ENCODE data around the gene WFDC5.
"Not testable (repeated sequence)": the region's sequence is repeated elsewhere in the genome, so short reads cannot be mapped to it uniquely, and the experiment has no call there.

Gene WFDC5, protein sequence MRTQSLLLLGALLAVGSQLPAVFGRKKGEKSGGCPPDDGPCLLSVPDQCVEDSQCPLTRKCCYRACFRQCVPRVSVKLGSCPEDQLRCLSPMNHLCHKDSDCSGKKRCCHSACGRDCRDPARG

DNA sequence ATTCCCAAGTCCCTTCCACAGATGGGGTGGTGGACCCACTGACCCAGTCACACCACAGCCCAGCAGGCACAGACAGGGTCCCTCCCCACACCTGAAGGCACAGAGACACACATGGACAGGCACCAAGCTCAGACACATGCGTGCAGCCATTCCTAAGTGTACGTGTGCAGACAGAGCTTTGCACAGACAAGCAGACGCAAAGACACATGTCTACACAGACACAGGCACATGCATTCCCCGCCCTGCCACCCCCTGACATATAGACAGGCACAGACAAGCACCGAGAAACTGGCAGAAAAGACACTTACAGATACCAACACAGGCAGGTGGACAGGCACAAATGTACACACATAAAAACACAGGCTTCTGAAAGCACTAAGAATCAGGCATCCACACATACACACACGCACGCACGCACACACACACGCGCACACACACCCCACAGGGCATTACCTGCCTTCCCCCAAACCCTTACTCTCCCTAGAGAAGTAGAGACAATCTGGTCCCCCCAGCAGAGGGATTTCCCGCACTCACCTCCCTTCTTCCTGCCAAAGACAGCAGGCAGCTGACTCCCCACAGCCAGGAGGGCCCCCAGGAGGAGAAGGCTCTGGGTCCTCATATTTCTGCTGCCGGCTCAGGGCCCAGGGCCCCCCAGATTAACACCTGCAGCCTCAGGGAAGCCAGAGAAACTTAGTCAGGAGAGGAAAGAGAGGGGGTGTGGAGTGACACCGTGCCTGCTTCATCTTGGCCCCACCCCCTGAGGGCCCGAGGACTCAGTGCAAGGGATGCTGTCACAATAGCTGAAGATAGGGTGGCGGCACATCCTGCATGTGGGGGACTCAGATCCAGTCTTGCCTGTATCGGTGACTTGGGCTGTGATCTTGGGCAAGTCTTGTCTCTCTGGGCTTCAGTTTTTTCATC is at the start of gene WFDC5:
TSS of gene WFDC5 (minus strand) at position 710 of the 921 bp plus-strand sequence. CDS start at position 619, 91 bp downstream.
- peak; percentile 14 for DNase-seq

DNA sequence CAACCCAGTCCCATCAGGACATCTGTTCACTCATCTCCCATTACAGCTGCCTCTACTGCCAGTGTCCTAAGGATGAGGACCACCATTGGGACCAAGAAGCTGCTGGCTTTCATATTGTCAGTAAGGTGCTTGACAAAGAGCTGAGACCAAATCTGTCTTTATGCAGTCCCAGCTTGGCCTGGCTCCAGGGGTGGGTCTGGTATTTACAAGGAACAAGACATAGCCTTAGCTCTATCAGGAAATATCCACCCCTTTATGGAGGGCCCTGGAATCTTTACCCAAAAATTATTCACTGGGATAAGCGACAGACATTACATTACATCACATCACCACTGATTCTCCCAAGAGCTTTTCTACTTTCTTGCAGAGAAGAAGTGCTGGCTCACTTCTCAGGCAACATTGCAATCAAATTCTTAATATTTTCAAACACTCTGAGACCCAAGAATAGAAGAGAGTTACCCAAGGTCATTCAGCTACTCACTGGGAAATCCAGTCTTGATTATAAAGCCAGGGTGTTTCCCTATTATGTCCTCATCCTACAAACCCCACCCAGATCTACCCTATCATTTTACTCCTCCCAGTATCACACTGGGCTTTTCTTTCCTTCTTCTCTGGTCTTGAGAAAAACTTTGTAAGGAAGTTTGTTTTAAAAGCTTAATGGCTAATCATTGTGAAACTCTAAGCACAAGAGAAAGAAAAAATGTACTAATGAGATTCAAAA is 48.3 kb upstream of the WFDC5 start:
- DNase-seq = no peak

DNA sequence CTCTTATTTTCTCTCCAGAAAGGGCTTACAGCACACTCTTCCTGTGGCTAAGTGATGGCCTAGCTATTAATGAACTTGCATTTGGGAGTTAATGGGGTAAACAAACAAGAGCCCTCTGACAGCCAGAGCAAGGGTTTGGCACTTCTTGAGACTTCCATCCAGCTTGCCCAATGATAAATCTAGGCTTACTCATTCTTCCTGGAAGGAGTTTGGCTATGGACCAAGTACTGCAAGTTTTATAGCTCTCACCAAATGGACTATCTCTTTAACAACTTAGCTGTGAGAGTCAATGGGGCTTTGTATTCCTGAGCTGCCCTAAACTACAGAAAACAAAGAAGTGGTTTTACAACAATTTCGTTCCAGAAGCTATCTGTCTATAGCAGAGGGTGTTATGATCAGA is 43.0 kb upstream of the WFDC5 start:
- no peak for DNase-seq

DNA sequence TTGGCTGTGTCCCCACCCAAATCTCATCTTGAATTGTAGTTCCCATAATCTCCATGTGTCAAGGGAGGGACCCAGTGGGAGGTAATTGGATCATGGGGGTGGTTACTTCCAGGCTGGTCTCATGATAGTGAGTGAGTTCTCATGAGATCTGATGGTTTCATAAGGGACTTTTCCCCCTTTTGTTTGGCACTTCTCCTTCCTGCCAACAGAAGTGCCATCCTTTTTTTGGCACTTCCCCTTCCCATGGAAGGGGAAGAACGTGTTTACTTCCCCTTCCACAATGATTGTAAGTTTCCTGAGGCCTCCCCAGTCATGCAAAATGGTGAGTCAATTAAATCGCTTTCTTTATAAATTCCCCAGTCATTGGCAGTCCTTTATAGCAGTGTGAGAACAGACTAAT is 41.7 kb upstream of the WFDC5 start:
- no peak for DNase-seq

DNA sequence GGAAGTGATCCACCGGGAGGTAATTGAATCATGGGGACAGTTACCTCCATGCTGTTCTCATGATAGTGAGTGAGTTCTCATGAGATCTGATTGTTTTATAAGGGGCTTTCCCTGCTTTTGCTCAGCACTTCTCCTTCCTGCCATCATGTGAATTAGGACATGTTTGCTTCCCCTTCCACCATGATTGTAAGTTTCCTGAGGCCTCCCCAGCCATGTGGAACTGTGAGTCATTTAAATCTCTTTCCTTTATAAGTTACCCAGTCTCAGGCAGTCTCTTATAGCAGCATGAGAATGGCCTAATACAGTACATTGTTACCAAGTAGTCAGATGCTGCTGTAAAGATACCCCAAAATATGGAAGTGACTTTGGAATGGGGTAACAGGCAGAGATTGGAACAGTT is 39.8 kb upstream of the WFDC5 start:
- DNase-seq = not testable (repeated sequence)

DNA sequence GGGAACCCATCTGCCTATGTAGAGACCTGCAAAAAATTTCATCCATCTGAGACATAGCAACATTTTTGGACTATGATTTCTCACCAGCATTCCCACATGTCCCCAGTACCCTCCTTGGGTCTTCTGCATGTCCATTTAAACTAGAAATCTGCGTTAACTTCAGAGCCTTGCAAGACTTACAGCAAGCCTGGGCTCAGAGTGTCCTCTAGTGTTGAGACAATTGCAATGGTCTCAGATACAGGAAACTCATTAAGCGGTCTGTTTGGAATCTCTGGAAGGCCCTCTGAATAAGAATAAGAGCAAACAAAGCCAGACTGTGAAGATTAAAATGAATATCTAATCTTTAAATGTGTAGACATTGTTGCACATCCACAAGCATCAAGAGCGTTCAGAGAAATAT is 39.2 kb upstream of the WFDC5 start:
- DNase-seq = no peak

DNA sequence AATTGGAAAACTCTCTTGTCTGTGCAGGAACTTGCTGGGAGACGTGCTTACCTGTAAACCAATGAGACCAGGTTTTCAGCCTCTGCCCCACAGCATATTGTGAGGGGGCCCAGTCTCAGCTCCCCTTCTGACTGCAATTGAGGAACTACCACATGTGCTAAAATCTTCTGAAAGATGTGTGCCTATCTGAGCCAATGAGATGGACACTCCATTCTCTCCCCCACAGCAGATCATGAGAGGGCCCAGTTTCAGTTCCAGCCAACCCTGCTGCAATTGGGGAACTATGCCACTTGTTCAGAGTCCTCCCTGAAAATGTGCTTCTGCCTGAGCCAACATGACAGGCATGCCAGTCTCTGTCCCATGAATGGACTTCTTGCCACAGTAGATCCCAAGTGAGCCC is 38.8 kb upstream of the WFDC5 start:
- DNase-seq = no peak

DNA sequence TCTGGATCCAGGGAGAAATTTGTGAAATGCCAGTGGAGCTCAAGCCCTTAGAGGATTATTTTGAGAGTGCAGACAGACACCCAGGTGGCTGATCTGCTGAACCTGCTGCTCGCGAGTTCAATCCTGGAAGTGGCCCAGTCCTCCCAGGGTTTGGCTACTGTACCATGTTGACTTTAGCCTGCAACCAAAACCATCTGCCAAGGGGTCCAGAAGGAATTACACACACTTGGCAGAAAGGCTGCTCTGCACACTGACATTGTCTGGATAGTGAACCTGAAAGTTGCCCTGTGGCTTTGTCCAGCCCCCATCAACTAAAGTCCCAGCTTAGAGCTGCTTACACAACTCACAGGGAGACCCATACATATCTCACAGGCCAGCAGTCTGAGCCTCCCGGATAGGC is 38.2 kb upstream of the WFDC5 start:
- DNase-seq = no peak

DNA sequence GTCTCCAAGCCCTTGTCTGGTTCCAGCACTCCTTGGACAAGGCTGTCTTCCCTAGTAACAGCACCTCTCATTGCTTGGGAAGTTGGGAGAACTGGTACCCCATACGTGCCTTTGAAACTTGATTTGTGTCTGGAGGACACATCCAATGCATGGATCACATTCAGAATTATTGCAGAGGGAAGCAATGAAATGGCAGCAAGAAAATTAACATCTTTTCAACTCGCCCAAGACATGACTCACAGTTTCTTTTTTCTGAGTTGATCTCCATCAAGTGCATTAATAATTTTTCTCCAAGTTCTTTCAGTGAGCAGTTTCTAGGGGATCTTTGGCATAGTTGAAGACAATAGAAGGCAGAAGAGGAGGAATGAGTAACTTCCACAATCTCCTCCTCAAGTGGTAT is 37.4 kb upstream of the WFDC5 start:
- DNase-seq = no peak

DNA sequence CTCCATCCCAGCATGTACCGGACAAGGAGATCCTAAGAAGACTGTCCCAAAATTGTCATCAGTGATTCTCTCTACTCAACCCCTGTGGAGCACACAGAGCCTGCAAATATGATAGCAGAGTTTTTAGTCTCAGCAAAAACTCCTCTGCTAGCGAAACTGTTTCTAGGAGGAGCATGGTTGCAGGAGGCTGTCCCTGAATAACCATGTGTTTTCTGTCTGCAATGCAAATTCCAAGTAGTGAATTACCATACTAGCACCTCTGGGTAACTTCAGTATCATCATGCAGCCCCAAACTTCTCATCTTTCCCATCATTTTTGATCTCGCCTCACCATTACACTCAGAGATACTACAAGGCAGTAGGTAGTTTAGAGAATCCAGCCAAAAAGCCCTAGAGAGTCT is 34.1 kb upstream of the WFDC5 start:
- DNase-seq = no peak

DNA sequence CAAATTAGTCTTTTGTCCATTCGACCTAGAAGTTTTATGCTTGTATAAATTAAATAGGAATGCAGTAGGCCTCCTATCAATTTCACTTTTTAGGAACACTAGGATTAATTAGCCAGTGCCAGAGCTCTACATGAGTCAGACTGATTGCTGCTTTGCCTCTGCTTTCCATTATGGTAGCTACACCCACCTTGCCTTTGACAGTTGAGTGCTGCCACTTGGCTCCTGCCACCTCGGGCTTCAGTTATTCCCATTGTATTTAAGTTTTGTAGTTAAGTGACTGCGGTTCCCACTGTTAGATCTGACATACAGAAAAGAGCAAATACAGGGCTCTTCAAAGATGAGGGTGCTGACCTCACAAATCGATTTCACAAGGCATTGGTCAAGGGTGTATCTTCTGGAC is 25.9 kb upstream of the WFDC5 start:
- DNase-seq = no peak

DNA sequence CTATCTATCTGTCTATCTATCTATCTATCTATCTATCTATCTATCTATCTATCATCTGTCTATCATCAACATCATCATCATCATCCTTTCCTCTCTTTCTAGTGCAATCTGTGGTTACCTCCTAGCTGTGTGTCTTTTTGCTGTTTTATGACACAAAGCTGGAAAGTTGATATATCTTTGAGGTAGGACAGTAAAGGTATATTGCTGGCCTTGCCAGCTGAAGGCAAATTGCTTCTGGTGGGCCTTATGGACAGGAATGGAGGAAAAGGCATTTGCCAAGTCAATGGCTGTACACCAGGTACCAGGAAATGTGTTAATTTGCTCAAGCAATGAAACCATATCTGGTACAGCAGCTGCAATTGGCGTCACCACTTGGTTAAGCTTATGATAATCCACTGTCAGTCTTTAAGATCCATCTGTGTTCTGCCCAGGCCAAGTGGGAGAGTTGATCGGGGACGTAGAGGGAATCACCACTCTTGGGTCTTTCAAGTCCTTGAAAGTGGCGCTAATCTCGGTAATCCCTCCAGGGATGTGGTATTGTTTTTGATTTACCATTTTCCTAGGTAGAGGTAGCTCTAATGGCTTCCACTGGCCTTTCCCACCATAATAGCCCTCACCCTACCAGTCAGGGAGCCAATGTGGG is 24.9 kb upstream of the WFDC5 start:
- not testable (repeated sequence) for DNase-seq

DNA sequence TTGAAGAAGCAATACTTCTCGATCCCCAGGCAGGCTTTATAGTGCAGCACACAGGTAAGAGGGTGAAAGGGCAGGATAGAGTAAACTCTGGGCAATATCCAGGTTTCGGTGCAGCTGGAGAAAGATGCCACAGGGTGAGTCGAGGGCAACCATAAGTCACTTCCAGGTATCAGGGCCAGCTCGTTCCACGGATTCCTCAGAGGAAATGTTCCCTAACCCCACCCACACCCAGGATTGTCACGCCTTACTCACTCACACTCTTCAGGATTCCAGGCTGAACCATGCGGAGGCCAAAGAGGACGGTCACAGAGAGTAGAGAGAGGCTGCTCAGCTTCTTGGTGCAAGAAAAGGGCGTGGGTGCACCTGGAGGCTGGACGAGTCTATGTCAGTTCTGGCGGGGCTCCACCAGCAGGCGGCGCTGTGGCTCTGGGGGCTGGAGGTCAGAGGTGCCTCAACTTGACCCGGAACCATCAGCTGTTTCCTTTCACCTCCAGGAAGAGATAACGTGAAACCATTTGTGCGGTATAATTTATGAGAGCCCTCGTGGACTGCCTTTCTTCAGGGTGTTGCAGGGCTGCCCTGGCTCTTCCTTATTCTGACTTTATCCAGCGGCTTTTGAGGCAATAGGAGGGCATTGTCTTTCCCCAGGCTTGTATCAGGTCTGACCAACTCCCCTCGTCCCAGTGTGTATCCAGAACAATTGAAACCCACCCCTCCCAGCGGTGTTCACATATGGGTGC is 23.8 kb upstream of the WFDC5 start:
- peak; percentile 39 for DNase-seq

DNA sequence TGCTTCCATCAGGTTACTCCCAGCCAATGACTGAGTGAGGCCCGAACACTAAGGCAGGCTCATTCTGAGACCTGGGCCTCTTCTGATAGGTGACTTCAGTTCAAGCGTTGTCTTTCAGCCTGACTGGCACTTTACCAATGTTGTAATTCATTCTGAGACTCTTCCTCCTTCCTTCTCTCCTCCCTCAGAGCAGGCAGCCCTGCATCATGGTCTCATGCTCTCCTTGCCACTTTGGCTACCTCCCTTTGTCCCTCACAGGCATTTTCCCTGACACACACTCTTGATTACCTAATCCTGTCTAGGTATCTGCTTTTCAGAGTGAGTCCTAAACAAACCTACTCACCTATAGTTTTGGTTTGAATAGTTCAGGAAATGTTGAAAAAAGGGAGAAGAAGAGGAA is 21.9 kb upstream of the WFDC5 start:
- no peak for DNase-seq

DNA sequence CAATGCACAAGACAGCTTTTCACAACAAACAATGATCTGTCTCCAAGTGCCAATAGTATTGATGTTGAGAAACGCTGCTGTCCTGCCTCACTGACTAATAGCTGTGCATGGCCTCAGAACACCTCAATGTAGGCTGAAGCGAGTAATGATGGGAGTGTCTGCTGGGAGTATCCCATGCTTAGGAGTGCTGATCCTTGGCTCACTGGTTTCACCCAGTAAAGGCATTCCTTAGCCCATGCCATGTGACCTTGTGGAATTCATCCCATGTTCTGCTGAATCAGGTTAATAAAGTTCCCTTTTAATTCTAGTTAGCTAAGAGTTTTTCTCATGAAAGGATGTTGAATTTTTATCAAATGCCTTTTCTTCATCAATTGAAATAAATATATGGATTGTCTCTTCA is 13.1 kb upstream of the WFDC5 start:
- no peak for DNase-seq

DNA sequence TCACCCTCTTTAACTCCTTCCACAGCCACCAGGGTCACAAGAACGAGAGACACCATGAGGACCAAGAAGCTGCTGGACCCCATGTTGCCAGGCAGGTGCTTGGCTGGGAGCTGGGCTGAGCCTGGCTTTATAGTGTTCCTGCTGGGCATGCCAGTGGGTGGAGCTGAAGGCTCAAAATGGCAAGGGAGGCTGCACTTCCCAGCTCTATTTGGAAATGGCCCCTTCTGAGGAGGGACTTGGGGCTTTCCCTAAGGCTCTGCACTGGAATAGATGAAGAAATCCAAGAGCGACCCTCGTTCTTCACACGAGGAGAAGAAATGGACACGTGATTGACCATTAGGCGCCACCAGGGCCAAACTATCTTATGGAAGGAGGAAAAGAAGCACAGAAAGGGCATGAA is 9.4 kb upstream of the WFDC5 start, which contains the start of gene WFDC12:
TSS of gene WFDC12 (minus strand) at position 101 of the 400 bp plus-strand sequence. CDS start at position 83, 18 bp downstream.
- DNase-seq = no peak

DNA sequence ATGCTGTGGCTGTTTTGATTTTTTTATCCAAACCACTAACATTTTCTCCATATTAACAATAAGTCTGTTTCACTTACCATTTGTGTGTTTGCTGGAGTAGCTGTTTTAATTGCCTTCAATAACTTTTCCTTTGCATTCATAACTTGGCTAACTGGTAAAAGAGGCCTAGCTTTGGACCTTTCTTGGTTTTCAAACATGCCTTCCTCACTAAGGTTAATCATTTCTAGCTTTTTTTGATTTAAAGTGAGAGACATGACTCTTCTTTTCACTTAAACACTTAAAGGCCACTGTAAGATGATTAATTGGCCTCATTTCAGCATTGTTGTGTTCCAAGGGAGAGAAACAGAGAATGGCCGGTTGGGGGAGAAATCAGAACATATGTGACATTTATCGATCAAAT is 6.4 kb upstream of the WFDC5 start:
- DNase-seq = no peak

DNA sequence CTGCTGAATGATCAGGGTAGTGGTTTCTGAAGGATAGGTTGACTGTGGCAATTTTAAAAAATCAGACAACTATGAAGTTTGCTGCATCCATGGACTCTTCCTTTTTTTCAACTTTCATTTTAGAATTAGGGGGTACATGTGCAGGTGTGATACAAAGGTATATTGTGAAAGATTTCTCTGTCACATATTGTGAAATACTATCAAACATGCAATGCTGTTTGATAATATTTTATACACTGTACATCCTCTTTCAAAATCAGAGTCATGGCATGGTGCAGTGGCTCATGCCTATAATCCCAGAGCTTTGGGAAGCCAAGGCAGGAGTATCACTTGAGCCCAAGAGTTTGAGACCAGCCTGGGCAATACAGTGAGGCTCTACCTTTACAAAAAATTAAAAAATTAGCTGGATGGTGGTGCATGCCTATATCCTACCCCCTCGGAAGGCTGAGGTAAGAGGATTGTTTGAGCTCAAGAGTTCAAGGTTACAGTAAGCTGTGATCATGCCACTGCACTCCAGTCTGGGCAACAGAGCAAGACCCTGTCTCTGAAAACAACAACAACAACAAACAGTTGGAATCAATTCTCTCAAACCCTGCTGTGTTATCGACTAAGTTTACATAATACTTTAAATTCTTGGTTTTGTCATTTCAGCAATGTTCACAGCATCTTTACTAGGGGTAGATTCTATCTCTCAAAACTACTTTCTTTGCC is 4.7 kb upstream of the WFDC5 start:
- no peak for DNase-seq

DNA sequence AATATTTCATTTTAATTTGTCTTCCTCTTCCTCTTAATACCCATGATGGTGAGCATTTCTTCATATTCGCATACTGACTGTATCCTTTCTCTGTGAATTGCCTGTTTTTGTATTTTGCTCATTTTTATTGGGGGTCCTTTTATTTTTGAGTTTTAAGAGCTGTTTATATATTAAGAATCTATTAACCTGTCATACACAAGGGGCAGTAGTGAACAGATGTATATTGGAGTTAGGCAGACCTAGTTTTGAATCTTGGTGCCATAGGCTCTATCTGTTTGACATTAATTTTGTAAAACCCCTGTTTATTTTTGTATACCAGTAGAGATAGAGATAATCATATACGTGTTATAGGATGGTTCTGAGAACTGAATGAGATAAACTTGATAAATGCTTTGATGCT is 3.1 kb upstream of the WFDC5 start:
- DNase-seq = no peak

DNA sequence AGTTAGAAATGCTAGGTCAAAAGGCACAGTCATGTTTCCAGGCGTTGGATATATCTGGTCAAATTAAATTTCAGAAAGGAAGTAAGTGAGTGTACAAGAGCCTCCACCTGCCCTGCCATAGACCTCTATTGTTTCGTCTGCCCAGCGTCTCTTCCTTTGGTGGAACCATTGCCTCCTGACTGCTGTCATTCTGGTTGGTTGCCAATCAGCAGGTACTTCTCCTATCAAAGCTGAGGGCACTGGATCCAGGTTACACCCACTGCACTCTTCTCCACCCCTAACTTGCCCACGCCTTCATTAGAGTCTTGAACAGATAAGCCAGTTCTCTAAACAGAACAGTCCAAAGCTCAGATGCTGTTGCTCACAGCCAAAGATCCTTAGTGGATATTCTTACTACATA is 2.6 kb upstream of the WFDC5 start:
- DNase-seq = no peak

DNA sequence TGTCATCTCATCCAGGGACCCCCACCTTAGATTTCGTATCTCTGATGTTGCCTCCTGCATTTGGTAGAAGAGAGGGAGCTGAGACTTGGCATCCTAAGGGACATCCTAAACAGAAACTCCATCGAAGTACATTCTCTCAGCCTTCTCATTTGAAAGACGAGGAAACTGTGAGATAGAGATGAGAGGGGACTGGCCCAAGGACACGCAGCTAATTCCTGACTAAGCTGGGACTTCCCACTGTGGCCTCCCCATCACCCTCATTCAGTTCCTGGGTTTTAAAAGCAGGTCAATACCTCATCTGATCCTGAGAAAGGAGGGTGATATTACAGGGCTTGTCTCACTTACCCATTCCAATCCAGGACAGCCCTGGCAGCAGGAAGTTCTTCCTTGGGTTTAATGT is 855 bp upstream of the WFDC5 start:
- DNase-seq = no peak

DNA sequence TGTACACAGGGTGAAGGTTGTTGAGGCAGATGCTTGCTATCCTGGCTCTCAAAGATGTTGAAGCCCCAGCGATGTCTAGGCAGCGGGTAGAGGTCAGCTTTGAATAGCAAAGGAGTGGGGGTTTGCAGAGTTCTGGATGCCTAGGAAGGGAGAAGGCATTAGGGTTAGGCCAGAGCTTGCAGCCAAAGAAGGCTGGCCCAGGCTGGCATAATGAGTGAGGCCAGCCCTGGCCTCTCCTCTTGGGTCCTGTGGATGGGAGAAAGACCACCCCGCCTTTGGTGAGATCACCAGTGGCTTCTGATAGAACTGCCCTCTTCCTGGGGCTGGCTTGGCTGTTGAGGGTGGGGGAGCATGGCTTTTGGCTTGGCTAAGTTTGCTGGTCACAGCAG is 406 bp upstream of the WFDC5 start:
- no peak for DNase-seq
